IPS-15b (cell line): Measurements from ENCODE around the gene ARHGEF12.

Experiments used
- H3K27me3 ChIP-seq: one replicate; pipeline ENCODE4 v1.6.1; 2013; ENCODE audit warnings: low read length; ENCODE audit not compliant: control insufficient read depth, insufficient read depth
- H3K36me3 ChIP-seq: one replicate; pipeline ENCODE4 v1.6.1; 2013; ENCODE audit warnings: low read length; ENCODE audit not compliant: control insufficient read depth, insufficient read depth
- H3K4me1 ChIP-seq: one replicate; pipeline ENCODE4 v1.6.1; 2013; ENCODE audit warnings: mild to moderate bottlenecking, low read length; ENCODE audit not compliant: control insufficient read depth, insufficient read depth
- H3K4me3 ChIP-seq: one replicate; pipeline ENCODE4 v1.5.1; 2013; ENCODE audit warnings: low read depth, low read length
- H3K9ac ChIP-seq: one replicate; pipeline ENCODE4 v1.6.1; 2013; ENCODE audit warnings: low read depth, mild to moderate bottlenecking, low read length
- H3K9me3 ChIP-seq: one replicate; pipeline ENCODE4 v1.6.1; 2013; ENCODE audit warnings: mild to moderate bottlenecking, low read length; ENCODE audit not compliant: control insufficient read depth, insufficient read depth

ARHGEF12 gene

DNA sequence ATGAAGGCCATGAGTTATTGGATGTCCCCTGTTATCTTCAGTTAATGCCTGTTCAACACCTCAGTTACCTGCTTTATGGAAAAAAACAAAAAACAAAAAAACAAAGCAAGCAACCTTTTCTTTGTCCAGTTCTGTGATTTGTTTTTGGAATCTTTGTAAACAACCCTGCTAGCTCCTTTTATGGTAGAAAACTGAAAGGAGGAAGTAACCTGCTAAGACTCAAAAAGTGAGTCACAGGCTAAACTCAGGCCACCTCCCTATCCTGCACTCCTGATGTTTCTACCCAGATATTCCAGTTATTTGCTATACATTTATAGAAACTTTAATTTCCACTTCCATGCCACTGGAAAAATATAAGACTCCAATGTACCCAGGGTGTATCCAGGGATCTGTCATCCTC is 31.7 kb upstream of the ARHGEF12 start:
- Histone ChIP-seq H3K36me3 (no peaks in the 10 kb centered on the region), H3K9ac (no peak overlapping the region), H3K27me3 (no peaks in the 10 kb centered on the region), H3K9me3 (no peaks in the 10 kb centered on the region), H3K4me3 (no peak overlapping the region), H3K4me1 (peaks cover 15% of the 10 kb centered on the region)

DNA sequence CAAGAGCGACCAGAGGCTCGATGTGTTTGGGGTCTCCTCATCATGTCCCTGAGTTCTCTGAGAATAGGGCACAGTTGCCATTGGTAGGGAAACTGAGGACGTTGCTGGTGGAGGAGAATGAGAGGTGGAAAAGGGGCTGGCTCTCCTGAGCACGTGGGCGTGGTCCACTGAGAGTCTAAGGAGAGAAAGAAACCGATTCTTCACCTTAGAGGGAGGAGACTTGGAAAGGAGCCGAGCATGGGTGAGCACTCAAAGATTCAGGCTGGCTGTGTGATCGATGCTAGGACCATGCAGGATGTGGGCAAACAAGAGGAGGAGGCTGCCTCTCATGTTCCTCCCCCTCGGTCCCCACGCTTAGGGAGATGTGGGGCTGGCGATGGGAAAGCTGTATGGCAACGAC is 30.9 kb upstream of the ARHGEF12 start:
- peaks cover 15% of the 10 kb centered on the region for H3K4me1 ChIP-seq
- no peak overlapping the region for H3K9ac ChIP-seq
- H3K9me3 ChIP-seq = no peaks in the 10 kb centered on the region
- H3K36me3 ChIP-seq = no peaks in the 10 kb centered on the region
- H3K27me3 ChIP-seq = no peaks in the 10 kb centered on the region
- no peak overlapping the region for H3K4me3 ChIP-seq

DNA sequence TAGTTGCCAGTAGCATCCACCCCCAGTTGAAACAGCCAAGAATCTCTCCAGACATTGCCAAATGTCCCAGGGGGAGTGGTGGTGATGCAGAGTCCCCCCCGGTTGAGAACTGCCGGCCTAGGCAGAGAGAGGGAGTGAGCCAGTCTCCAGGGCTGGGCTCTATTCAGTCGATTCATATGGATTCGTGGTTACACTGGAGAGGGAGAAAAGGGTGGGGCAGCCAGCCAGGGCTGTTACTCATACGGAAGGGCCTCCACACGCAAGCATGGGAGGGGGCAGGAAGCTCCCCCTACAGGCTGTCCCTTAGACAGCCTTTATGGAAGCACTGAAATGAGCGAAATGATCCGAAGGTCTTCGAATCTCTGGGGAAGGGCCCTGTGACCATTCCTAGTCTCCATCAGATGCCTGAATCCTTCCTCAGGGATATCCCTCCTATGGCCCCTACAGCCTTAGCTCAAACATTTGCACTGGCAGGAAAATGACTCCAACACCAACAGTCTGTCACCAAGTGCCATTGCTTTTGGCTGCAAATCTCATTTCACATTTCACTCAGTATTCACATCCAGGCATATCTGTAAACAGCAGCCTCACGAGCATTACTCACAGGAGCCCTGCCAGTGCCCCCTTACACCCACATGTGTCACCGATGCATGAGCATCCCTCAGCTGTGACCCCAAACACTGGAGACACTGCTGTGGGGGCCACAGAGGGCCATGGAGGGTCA is 29.5 kb upstream of the ARHGEF12 start:
- Histone ChIP-seq H3K4me1 (peaks cover 15% of the 10 kb centered on the region), H3K4me3 (no peak overlapping the region), H3K9ac (no peak overlapping the region), H3K27me3 (no peaks in the 10 kb centered on the region), H3K9me3 (no peaks in the 10 kb centered on the region), H3K36me3 (no peaks in the 10 kb centered on the region)

DNA sequence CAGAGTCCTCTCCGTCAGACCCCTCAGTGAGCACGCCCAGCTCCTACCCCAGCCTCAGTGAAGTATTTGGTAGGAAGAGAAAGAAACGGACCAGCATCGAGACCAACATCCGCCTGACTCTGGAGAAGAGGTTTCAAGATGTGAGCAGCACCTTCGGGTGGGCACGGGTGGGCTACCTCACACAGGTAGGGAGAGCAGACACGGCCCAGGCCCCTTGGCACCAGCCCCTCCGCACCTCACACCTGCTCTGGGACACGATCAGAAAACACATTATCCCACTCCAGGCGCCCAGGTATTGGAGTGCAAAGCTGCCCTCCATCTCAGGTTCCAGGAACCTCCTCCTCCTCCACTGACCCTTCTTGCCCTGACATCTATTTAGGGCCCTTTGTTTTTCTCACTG is 28.7 kb upstream of the ARHGEF12 start:
- H3K4me1 ChIP-seq = peaks cover 15% of the 10 kb centered on the region

DNA sequence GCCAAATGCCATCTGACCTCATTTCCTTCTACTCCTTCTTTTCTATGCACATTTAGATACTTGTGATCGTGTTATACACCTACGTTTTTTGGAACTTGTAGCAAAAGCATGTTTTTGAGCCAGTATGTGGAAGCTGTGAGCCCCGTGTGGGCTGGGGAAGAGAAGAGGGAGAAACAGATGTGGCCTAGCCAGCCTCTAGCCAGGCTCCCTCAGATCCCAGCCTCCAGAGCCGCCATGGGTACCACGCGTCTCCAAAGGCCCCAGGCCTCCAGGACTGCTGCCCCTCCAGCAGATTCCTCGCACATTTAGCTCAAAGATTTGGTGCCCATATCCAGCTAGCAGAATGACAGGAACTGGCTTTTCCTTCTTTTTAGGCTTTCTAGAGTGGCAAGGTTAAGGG is 28.1 kb upstream of the ARHGEF12 start:
- Histone ChIP-seq H3K36me3 (no peaks in the 10 kb centered on the region), H3K4me3 (no peak overlapping the region), H3K9me3 (no peaks in the 10 kb centered on the region), H3K27me3 (no peaks in the 10 kb centered on the region), H3K9ac (no peak overlapping the region), H3K4me1 (peaks cover 15% of the 10 kb centered on the region)

More for the DNA sequence above, 28.7 kb upstream of the ARHGEF12 start:
- H3K36me3 ChIP-seq = no peaks in the 10 kb centered on the region
- H3K4me3 ChIP-seq = no peak overlapping the region
- peak overlapping the region; percentile 28 for H3K9ac ChIP-seq
- no peaks in the 10 kb centered on the region for H3K27me3 ChIP-seq
- no peaks in the 10 kb centered on the region for H3K9me3 ChIP-seq

DNA sequence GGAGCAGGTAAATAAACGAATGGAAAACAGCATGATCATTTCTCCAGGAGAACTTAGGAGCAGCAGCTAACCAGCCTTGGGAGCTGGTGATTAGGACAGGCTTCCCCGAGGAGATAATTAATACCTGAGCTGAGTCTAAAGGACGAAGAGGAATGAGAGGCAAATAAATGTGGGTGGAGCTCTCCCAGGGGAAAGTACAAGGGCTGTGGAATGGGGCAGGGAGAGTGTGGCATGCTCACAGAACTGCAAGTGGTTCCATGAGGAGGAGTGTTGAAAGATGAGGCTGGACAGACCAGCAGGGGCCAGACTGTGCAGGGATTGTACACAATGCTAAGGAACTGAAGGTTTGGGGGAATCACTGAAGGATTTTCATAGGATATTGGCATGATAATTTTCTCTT is 25.3 kb upstream of the ARHGEF12 start:
- Histone ChIP-seq H3K9me3 (no peaks in the 10 kb centered on the region), H3K4me3 (no peak overlapping the region), H3K4me1 (peaks cover 13% of the 10 kb centered on the region), H3K9ac (no peak overlapping the region), H3K36me3 (no peaks in the 10 kb centered on the region), H3K27me3 (no peaks in the 10 kb centered on the region)

DNA sequence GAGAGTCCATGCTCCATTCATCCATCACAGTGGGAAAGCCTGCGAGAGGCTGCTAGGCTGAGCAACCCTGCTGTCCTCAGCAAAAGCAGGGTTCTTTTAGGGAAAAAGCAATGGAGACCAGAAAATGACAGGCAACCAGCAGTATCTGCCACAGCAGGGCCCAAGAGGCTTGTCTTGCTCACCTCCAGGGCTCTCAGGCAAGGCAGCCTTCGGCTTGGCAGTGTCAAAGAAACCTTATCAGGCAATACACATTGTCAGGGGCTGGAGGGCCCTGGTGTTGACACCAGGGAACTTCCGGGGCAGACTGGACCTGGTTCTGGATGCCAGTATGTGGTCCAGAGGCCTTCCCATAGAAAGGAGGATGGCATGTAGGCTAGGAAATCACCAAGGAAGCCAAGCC is 21.4 kb upstream of the ARHGEF12 start:
- H3K9ac ChIP-seq = no peak overlapping the region
- H3K36me3 ChIP-seq = no peaks in the 10 kb centered on the region
- H3K27me3 ChIP-seq = no peaks in the 10 kb centered on the region
- H3K4me3 ChIP-seq = no peak overlapping the region
- H3K4me1 ChIP-seq = peaks cover 9% of the 10 kb centered on the region
- no peaks in the 10 kb centered on the region for H3K9me3 ChIP-seq

DNA sequence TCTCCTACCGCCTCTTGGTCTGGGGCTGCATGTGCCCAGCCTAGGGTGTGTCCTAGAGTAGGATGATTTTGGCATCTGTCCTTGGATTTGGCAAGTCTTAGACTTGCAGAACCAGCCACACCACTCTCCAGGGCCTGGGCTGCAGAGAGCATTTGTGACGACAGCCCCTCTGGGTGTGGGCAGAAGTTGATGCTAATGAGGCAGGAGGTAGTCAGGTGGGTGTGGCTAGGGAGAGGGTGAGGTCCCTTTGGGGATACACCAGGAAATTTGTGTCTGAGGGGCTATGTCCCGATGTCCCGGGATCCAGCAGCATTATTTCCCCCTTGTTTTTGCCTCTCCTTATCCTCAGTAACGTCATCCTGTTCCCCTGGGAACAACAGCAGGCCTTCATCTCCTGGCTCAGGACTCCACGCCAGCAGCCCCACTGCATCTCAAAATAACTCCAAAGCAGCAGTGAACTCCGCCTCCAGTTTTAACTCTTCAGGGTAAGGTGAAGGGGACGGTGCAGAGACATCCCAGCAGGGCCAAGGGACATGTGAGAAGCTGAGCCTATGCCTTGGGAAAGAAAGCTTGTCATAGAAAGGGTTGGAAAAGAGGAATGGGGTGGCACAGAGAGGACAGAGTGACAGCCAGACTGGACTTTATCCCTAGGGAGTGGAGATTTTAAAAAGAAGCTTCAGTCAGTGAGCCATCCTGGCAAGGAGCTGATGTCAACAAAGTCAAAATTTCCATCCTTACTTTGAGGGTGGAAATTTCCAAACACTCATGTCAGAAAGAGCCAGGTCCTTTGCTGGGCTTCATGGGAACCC is 19.1 kb upstream of the ARHGEF12 start:
- no peaks in the 10 kb centered on the region for H3K36me3 ChIP-seq
- no peaks in the 10 kb centered on the region for H3K27me3 ChIP-seq
- peak overlapping the region; percentile 19 for H3K9ac ChIP-seq
- peaks cover 9% of the 10 kb centered on the region for H3K4me1 ChIP-seq
- H3K4me3 ChIP-seq = peak overlapping the region; percentile 36
- H3K9me3 ChIP-seq = no peaks in the 10 kb centered on the region

DNA sequence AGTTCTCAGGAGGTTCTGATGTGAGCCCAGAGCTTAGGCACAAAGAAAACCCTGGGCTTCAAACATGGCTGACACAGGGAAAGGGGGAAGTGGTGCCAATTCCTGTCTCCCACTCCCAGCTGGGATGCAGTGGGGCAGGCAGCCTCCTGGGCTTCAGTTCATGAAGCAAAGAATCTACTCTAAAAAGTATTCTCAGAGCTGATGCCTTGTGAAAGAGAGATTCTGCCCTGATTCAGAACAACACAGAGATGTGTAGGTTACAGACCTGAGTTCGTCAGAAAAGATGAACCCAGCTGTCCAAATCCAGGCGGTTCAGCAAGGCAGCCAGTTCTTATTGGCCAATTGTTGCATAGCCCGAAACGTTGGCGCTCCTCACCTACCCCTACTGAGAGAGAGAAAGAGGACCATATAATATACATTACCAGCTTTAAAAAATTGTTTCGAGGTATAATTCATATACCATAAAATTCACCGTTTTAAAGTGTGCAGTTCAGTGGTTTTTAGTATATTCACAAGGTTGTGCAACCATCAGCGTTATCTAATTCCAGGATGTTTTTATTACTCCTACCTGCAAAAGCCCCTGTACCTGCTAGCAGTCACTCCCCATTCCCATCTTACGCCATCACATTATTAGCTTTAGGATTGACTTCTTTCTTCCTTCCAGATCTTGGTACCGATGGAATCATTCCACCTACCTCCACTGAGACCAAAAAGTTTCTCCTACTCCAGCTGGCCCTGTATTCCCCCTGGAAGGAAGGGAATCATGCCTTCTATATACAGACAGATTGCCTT is 18.3 kb upstream of the ARHGEF12 start:
- H3K9ac ChIP-seq = no peak overlapping the region
- peaks cover 9% of the 10 kb centered on the region for H3K4me1 ChIP-seq
- no peak overlapping the region for H3K4me3 ChIP-seq
- no peaks in the 10 kb centered on the region for H3K9me3 ChIP-seq
- no peaks in the 10 kb centered on the region for H3K27me3 ChIP-seq
- no peaks in the 10 kb centered on the region for H3K36me3 ChIP-seq

DNA sequence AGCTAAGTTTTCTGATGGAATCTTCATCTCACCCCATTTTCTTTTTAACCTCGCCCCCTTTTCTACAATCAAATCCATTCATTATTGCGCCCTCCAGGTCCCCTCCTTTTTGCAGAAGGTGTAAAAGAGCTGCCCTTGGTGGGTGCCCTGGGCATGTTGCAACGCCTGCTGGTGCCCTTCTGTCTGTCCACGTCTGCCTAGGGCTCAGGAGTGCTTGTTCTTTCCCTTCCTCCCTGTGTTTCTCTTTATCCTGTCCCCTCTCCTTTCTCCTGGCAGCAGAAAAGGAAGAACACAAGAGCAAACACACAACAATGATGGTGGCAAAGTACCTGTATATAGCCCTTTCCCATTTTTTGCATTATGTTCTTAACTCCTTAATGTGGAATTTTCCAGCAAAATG is 17.3 kb upstream of the ARHGEF12 start:
- no peaks in the 10 kb centered on the region for H3K9me3 ChIP-seq
- no peaks in the 10 kb centered on the region for H3K36me3 ChIP-seq
- no peak overlapping the region for H3K9ac ChIP-seq
- no peak overlapping the region for H3K4me3 ChIP-seq
- H3K27me3 ChIP-seq = peaks cover 7% of the 10 kb centered on the region
- H3K4me1 ChIP-seq = peaks cover 9% of the 10 kb centered on the region

DNA sequence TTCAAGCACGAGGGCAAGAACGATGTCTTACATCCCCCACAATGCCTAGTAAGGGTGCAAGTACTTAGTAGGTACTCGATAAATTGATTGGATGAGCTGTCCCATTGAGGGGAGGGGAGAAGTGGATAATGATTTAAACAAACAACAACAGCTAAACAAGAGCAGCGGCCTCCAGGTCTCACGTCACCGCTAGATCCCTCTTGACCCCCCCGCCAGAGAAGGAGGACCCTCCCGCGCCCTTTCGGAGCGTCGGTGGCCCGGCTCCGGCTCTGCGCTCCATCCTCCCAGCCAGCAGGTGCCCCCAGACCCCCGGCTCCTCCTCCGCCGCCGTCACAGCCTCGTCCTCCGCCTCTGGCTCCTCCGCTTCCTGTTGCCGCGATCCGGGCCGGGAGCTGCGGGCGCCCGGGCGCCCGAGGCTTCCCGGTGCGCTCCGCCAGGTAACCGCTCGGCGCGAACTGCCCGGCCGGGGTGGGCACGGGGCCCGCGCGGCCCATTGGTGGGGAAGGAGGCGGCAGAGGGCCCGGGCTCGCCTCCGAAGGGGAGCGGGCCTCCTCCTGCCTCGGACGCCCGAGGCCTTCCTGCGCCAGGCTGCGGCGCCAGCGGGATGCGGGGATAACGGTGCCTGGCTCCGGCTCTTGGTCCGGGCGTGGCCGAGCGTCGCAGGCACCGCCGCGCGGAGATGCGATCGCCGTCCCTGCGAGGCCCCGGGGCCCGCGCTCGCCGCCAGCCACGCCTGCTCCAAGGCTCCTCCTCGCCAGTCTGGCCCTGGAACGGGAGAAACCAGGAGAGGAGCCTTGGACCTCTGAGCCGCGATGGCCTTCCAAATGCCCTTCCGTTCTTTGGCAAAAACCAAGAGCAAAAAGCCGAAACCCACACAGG is 11.0 kb upstream of the ARHGEF12 start, which contains the start of gene TLCD5:
Gene TLCD5 (plus strand): TSS at position 368 of the 879 bp plus-strand sequence. CDS start 2,143 bp downstream, outside the sequence.
- Histone ChIP-seq H3K9ac (peak within 1 kb of the TSS; percentile 55), H3K4me3 (peak within 1 kb of the TSS; percentile 70), H3K9me3 (no peaks in the 10 kb centered on the region)

More for the DNA sequence above, 11.0 kb upstream of the ARHGEF12 start, which contains the start of gene TLCD5:
- H3K27me3 ChIP-seq = peaks cover 14% of the 10 kb centered on the region
- no peaks in the 10 kb centered on the region for H3K4me1 ChIP-seq
- no peaks in the 10 kb centered on the region for H3K36me3 ChIP-seq
